Cortex of kidney (tissue), 1 donor: ENCODE measurements around the gene DUSP7.

ENCODE experiments used
- DNase-seq: peaks from one replicate; lab custom pipeline; 2025; lab: John Stamatoyannopoulos, UW

The DUSP7 gene

GRCh38 chr3:52007291-52007690 is 49.1 kb downstream of the DUSP7 start:
- no peak for DNase-seq

- DNase-seq: no peak
These were observed 49.6 kb downstream of the DUSP7 start for GRCh38 chr3:52006820-52007133.

- DNase-seq: no peak
These were observed 50.2 kb downstream of the DUSP7 start for GRCh38 chr3:52006017-52006819.

- no peak for DNase-seq
These were observed 50.8 kb downstream of the DUSP7 start for GRCh38 chr3:52005571-52005986.

- DNase-seq: no peak
These were observed 51.4 kb downstream of the DUSP7 start for GRCh38 chr3:52004906-52005395.

GRCh38 chr3:52004163-52004787 is 52.1 kb downstream of the DUSP7 start:
- DNase-seq: no peak

- no peak for DNase-seq
These were observed 53.6 kb downstream of the DUSP7 start for GRCh38 chr3:52002748-52003147.

GRCh38 chr3:52001443-52001974 is 54.9 kb downstream of the DUSP7 start:
- no peak for DNase-seq

- no peak for DNase-seq
These were observed 56.5 kb downstream of the DUSP7 start for GRCh38 chr3:51999846-52000245.
